HCEC 1CT (cell line): ENCODE measurements around the gene ICOS.
"Not testable (repeated sequence)": the region's sequence is repeated elsewhere in the genome, so short reads cannot be mapped to it uniquely, and the experiment has no call there.

Experiments used
- DNase-seq: peaks from one replicate; pipeline ENCODE4 v3.0.0-alpha.2; 2017

Gene ICOS

GRCh38 chr2:203918839-203919238 is 17.7 kb upstream of the ICOS start:
- no peak for DNase-seq

DNA sequence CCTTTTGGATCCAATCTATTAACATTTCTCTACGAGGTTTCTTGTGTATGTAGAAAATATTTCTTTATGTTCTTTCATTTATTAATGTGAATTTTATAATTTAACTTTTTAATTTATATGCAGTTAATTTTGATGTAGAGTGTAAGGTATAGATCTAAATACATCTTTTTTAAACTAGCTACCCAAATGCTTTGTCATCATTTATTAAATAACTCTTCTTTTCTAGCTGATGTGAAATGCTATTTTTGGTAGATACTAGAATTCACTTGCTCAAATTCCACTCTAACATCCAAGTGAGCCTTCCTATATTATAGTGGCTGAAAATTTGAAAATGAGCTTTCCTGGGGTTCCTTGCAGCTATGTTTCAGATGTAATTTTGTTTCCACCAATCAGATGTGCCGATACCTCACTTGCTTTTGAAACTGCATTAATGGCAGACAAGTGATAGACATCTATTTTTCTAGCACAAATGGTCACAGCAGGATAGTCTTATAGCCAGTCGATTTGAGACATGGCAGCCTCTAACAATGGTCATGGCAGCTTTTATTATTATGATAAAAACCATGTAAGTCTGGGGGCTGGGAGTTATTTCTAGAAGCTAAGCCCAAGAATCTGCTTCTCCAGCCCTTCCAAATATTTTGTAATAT is 10.9 kb upstream of the ICOS start:
- DNase-seq, result no peak

DNA sequence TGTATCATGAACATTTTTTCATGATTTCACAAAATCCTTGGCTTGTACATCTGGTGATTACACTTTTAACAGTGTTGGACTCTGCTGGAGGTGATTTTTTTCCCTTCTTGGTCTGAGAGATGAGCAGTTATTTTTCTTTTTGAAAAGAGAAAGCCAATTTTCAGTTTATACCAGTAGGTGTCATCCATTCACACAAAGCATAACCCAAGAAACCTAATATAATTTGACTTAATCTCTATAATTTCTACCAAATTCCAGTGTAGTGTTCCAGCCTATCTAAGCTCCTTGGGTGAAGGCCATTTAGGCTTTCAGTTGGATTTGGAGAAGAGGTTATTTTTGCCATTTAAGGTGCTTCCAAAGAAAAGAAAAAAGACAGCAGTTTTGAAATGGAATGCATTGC is 7.7 kb upstream of the ICOS start:
- DNase-seq, result peak; percentile 25

DNA sequence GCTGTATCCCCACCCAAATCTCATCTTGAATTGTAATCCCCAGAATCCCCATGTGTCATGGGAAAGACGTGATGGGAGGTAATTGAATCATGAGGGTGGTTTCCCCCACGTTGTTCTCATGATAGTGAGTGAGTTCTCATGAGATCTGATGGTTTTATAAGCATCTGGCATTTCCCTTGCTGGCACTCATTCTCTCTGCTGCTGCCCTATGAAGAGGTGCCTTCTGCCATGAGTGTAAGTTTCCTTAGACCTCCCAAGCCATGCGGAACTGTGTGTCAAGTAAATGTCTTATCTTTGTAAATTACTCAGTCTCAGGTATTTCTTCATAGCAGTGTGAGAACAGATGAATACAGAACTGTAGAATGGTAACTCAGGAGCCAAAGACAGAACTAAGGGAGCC is 5.3 kb upstream of the ICOS start:
- not testable (repeated sequence) for DNase-seq

DNA sequence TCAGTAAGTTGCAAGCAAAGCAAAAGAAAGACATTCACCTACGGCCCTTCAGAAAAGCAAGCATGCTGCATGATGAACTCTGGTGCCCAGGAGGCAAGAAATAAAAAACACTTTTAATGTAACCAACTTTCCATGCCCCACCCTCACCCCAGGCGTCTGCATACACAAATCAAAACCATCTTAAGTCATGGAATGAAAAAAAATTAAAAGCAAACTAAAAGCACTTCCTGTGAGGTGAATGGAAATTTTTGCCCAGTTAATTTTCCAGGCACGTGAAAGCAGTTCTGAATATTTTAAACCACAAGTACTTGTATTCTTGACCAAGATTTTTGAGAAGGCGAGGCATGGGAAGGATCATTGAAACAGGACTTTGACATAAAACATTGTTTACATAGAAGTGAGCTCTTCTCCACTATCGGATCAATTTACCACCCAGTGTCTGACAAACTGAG is 2.5 kb upstream of the ICOS start:
- DNase-seq, result no peak

GRCh38 chr2:203934711-203935438 is 1.7 kb upstream of the ICOS start:
- no peak for DNase-seq

GRCh38 chr2:203935568-203935967 is 995 bp upstream of the ICOS start:
- DNase-seq, result no peak

DNA sequence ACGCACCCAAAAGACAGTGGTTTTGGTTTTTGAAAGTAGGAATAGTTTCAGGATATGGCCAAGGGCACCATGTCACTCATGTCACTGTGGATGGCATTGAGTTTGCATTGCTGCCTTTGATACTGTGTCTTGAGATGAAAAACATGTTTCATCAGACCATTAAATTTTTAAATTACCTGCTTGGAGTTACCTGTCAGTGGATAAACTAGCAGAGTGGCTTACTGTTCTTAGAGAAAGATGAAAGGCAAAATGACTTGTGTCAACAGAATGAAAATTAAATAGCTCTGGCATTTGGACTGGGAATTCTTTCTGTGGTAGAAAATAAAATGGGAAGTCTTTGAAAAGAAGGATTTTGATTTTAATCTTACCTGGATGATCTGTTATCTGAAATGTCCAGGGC is 386 bp downstream of the ICOS start:
- DNase-seq, result no peak

GRCh38 chr2:203937788-203938187 is 1.2 kb downstream of the ICOS start:
- DNase-seq, result no peak

DNA sequence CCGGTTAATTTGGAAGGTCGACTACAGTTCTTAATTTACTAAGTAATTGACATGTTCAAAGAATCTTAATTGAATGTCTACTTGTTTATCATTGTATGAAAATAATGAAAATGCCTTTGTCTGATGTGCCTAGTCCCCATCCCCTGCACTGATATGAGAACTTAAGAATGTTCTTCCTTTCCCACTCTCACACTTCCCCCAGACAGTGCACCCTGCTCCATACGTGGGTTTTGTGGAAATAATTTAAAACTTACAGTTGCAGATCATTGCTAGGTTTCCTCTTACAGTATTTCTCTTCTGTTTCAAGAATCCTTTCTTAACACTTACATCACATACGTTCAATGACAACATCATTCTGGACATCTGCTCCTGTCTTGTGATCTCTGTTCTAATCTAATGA is 3.5 kb downstream of the ICOS start:
- DNase-seq, result no peak

- DNase-seq, result not testable (repeated sequence)
Measured at GRCh38 chr2:203943493-203944382, 7.2 kb downstream of the ICOS start.

DNA sequence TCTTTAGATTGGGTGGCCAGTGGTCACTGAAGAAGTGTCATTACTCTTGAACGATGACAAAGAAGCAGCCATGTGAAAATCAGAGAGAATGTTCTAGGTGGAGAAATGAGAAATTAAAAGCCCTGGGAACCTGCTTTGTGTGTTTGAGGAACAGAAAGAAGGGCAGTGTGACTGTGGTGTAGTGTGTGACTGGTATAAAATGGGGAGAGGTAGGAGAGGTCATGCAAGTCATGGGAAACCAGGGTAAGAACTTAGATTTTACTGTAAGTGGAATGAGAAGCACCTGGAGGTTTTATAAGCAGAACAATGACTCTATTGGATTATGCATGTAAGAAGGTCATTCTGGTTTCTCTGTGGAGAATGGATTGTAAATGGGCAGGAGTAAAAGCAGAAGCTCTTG is 12.2 kb downstream of the ICOS start:
- DNase-seq, result peak; percentile 2

DNA sequence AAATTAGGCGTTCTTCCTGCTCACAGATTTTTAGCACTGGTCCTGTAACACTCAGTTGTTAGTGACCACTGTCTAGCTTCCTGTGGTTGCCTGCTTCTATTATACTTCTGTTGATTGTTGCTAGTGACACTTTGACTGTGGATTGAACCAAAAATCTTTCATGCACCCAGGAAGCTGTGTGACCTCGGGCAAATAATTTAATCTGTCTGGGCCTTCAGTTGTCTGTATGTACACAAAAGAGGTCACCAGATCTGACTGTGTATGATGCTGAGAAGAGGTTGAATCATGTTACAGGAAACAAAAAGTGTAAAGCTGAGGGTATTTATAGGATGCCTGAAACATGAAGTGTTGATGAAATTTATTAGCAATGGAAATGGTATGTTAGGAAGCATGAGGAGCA is 12.7 kb downstream of the ICOS start:
- peak; percentile 74 for DNase-seq

DNA sequence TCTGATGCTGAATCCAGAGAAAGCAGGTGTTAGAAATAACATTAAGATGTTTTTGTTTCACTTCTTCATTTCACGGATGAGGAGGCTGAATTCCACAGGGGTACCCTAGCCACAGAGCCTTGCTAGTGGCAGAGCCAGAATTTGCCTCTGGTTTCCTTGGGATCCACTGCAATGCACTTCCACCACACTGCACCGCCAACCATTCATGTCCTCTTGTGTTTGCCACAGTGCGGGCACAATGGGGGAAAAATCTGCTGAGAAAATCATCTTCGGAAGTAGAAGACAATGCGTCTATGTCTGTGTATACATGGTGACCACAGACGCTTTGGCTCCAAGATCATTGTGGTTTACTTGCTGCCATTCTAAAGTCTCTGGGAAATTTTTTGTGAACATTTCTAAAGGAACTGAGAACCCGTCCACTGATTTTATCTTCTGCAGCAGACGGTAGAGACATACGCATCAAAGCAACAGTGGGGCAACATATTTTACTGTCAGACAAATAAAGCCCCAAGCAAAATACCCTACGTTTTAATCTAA is 14.9 kb downstream of the ICOS start:
- no peak for DNase-seq

GRCh38 chr2:203959265-203959664 is 22.7 kb downstream of the ICOS start:
- DNase-seq, result no peak

- no peak for DNase-seq
Measured at GRCh38 chr2:203959672-203960071, 23.1 kb downstream of the ICOS start.

GRCh38 chr2:203960811-203961210 is 24.2 kb downstream of the ICOS start:
- peak; percentile 2 for DNase-seq

- not testable (repeated sequence) for DNase-seq
Measured at GRCh38 chr2:203965190-203965589, 28.6 kb downstream of the ICOS start.

GRCh38 chr2:203971251-203971650 is 34.7 kb downstream of the ICOS start:
- no peak for DNase-seq

DNA sequence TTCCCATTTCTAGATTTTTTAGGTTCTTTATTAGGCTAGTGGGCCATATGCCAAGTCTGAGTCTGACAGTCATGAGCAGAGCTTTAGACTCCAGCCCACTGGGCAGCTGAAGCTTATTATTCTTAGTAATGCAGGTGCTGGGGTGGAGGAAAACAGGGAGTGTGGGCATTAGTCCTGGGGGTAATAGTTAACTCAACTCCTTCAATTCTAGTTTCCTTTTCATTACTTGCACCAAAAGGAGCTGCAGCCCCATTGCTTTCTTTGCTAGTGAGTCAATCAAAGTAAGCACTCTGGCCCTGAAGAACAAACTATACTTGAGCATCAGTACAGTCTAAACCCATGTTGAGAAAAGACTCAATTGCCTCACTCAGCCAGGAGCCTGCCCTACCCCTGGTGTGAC is 35.5 kb downstream of the ICOS start:
- DNase-seq, result no peak

- no peak for DNase-seq
Measured at GRCh38 chr2:203973000-203973399, 36.4 kb downstream of the ICOS start.

GRCh38 chr2:203973676-203974075 is 37.1 kb downstream of the ICOS start:
- no peak for DNase-seq

DNA sequence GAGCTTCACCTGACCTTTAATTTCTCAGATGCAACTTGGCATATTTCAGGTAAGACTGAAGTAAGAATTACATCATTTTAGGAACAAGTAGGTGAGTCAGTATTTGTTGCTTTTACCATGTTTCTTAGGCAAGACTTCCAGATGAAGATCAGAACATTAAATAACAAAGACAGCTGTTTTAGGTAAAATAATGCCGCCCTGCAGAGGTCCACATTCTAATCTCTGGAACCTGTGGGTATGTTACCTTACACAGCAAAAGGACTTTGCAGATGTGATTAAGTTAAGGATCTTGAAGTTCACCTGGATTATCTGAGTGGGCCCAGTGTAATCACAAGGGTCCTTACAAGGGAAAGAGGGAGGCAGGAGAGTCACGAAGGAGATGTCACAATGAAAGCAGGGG is 39.3 kb downstream of the ICOS start:
- no peak for DNase-seq
